ENCODE results near the gene BEND3. TPM values are rescaled to one million over a fixed set of nuclear protein-coding genes. Genes with fewer than 3 reads are reported as not detected.
"Not testable (repeated sequence)": the region's sequence is repeated elsewhere in the genome, so short reads cannot be mapped to it uniquely, and the experiment has no call there.

The BEND3 gene
- total RNA-seq, 1 experiment from 2014 or later: 11.8 TPM

DNA sequence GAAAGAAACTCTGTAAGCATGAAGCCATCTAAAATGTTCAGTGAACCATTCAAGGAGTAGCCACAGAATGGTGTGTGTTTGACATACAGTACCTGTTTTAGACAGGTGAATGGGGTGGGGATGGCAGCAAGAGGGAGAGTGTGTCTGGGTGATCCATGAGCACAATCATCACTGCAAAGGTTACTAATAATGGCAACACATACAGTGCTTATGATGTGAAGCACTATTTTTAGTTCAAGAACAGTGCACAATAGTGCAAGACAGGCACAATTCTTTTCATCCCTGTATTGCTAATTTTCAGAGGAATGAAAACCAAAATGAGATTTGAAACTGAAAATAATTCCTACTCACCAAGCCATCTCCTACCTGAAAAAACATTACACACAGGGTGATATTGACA lies 14.1 kb downstream of the BEND3 start:
- intact Hi-C loops (cut with micrococcal nuclease; ENCODE audit: unreplicated experiment): no loop called here
- no peak overlapping the region for H3K4me3 Mint-ChIP-seq (ENCODE audit: low read depth, unreplicated experiment)
- no peaks in the 10 kb centered on the region for H3K9me3 Mint-ChIP-seq (ENCODE audit: low read depth, unreplicated experiment)
- TF ChIP-seq, protein P1, sequence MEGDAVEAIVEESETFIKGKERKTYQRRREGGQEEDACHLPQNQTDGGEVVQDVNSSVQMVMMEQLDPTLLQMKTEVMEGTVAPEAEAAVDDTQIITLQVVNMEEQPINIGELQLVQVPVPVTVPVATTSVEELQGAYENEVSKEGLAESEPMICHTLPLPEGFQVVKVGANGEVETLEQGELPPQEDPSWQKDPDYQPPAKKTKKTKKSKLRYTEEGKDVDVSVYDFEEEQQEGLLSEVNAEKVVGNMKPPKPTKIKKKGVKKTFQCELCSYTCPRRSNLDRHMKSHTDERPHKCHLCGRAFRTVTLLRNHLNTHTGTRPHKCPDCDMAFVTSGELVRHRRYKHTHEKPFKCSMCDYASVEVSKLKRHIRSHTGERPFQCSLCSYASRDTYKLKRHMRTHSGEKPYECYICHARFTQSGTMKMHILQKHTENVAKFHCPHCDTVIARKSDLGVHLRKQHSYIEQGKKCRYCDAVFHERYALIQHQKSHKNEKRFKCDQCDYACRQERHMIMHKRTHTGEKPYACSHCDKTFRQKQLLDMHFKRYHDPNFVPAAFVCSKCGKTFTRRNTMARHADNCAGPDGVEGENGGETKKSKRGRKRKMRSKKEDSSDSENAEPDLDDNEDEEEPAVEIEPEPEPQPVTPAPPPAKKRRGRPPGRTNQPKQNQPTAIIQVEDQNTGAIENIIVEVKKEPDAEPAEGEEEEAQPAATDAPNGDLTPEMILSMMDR (IDR thresholded peaks at IDR 0.05; ENCODE audit: unreplicated experiment): no peak
- BruUV-seq (replicated peaks): no TSS peak
- no peak overlapping the region for H3K27ac Mint-ChIP-seq (ENCODE audit: unreplicated experiment)
- H3K36me3 Mint-ChIP-seq (ENCODE audit: insufficient read depth, unreplicated experiment): peaks cover 4% of the 10 kb centered on the region
- no peaks in the 10 kb centered on the region for H3K27me3 Mint-ChIP-seq (ENCODE audit: unreplicated experiment)
- CTCF ChIA-PET: no interaction called here
- no peak for DNase-seq
- H3K4me1 Mint-ChIP-seq (ENCODE audit: low read depth, unreplicated experiment): peaks cover 9% of the 10 kb centered on the region

DNA sequence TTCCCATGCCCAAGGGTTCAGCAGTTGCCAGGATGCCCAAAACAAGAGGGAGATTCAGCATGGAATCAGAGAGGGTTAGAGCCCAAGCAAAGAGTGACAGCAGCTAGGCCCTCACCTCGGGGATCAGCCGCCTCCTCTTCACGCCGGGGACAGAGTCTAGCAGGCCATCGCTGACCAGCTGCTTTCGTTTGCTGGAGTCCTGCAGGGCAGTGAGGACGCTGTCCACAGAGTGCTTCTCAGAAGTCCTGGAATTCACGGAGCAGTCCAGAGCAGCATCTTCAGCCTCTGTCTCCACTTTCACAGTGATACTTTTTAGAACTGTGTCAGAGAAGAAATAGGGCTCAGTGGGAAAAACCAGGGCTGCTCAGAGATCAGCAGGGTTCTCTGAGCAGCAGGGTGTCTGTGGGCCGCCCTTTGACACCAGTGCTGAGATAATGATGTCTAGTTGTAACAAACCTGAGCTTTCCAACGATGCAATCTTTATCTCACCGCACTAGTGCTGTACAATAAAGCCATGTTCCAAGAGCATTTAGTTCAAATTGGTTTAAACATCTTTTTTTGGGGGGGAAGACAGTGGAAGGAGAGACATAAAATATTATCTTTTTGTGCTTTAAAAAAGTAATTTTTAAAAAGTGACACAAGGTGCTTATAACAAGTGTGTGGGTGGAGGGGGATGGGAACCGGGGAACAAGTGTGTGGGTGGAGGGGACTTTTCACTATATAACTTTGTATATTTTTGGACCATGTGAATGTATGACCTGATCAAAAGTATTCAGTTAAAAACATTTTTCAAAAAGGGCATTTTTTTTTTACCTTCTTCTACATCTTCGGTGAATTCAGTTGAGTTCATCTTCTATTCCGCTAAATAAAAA lies 16.6 kb downstream of the BEND3 start:
- TF ChIP-seq, protein P1 (IDR thresholded peaks at IDR 0.05; ENCODE audit: unreplicated experiment): no peak
- Mint-ChIP-seq H3K4me3 (ENCODE audit: low read depth, unreplicated experiment) (no peak overlapping the region), H3K27me3 (ENCODE audit: unreplicated experiment) (no peaks in the 10 kb centered on the region), H3K4me1 (ENCODE audit: low read depth, unreplicated experiment) (peaks cover 7% of the 10 kb centered on the region), H3K9me3 (ENCODE audit: low read depth, unreplicated experiment) (no peaks in the 10 kb centered on the region), H3K36me3 (ENCODE audit: insufficient read depth, unreplicated experiment) (peaks cover 4% of the 10 kb centered on the region), H3K27ac (ENCODE audit: unreplicated experiment) (no peak overlapping the region)
- no TSS peak for BruUV-seq (replicated peaks)
- intact Hi-C loops (cut with micrococcal nuclease; ENCODE audit: unreplicated experiment): no loop called here
- no peak for DNase-seq
- CTCF ChIA-PET: no interaction called here

DNA sequence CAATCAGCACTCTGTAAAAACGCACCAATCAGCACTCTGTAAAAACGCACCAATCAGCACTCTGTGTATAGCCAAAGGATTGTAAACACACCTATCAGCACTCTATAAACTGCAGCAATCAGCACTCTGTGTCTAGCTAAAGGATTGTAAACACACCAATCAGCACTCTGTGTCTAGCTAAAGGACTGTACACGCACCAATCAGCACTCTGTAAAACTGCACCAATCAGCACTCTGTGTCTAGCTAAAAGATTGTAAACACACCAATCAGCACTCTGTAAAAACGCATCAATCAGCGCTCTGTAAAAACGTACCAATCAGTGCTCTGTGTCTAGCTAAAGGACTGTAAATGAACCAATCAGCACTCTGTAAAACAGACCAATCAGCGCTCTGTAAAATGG lies 30.9 kb downstream of the BEND3 start:
- H3K27me3 Mint-ChIP-seq (ENCODE audit: unreplicated experiment); H3K9me3 Mint-ChIP-seq (ENCODE audit: low read depth, unreplicated experiment); BruUV-seq (replicated peaks); intact Hi-C loops (cut with micrococcal nuclease; ENCODE audit: unreplicated experiment); H3K4me3 Mint-ChIP-seq (ENCODE audit: low read depth, unreplicated experiment); DNase-seq; CTCF ChIA-PET; H3K4me1 Mint-ChIP-seq (ENCODE audit: low read depth, unreplicated experiment); H3K27ac Mint-ChIP-seq (ENCODE audit: unreplicated experiment); H3K36me3 Mint-ChIP-seq (ENCODE audit: insufficient read depth, unreplicated experiment): not testable (repeated sequence)

DNA sequence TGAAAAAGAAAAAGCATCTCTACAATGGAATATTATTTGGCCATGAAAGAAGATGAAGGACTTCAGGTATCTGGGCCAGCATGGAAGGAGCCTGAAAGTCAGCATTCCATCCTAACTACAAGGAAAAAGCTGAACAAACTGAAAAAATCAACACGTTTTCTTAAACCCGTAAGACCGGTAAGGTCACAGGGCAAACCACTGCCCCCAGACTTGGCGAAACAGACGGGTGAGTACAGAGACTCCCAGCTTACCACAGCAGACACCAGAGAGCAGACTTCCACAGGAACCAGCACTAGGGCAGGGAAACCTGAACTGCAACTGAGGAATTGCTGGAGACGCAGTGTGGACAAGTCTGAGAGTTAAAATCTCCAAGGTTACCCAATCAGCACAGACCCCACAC lies 31.4 kb downstream of the BEND3 start:
- DNase-seq: no peak
- H3K9me3 Mint-ChIP-seq (ENCODE audit: low read depth, unreplicated experiment): no peaks in the 10 kb centered on the region
- intact Hi-C loops (cut with micrococcal nuclease; ENCODE audit: unreplicated experiment): no loop called here
- TF ChIP-seq, protein P1 (IDR thresholded peaks at IDR 0.05; ENCODE audit: unreplicated experiment): no peak
- H3K27ac Mint-ChIP-seq (ENCODE audit: unreplicated experiment): no peak overlapping the region
- CTCF ChIA-PET: no interaction called here
- no TSS peak for BruUV-seq (replicated peaks)
- no peaks in the 10 kb centered on the region for H3K4me1 Mint-ChIP-seq (ENCODE audit: low read depth, unreplicated experiment)
- no peak overlapping the region for H3K4me3 Mint-ChIP-seq (ENCODE audit: low read depth, unreplicated experiment)
- no peaks in the 10 kb centered on the region for H3K27me3 Mint-ChIP-seq (ENCODE audit: unreplicated experiment)
- H3K36me3 Mint-ChIP-seq (ENCODE audit: insufficient read depth, unreplicated experiment): no peaks in the 10 kb centered on the region
